ENCODE results near the gene MEI1. TPM values are rescaled to one million over a fixed set of nuclear protein-coding genes. Genes with fewer than 3 reads are reported as not detected.

The MEI1 gene
- total RNA-seq, 4 donors from 2014 or later: 0.39 to 1.3 (median 0.44) TPM

GRCh38 chr22:41819257-41819656, 120.0 kb downstream of the MEI1 start:
- WGBS: 100% methylated on average over 2 of the region's 4 CpGs
- intact Hi-C loops (cut with DNase I): no loop called here
- Histone ChIP-seq H3K9me3 (no peaks in the 10 kb centered on the region), H3K36me3 (peaks cover under 1 to 21% (median 13%) of the 10 kb centered on the region in 4 donors), H3K4me3 (no peak overlapping the region), H3K4me1 (no peaks in the 10 kb centered on the region), H3K27me3 (no peaks in the 10 kb centered on the region), H3K27ac (replicated peaks in 1 of 4) (no peak overlapping the region)
- no peak for DNase-seq (ENCODE audit: extremely low spot score)
- TF ChIP-seq POLR2AphosphoS5 (IDR thresholded peaks at IDR 0.05) (no peak), EP300 (IDR thresholded peaks at IDR 0.05) (no peak), CTCF (IDR thresholded peaks at IDR 0.05) (no peak), POLR2A (IDR thresholded peaks at IDR 0.05; ENCODE audit: low read depth) (no peak)

GRCh38 chr22:41820447-41820846, 121.1 kb downstream of the MEI1 start:
- TF ChIP-seq CTCF (IDR thresholded peaks at IDR 0.05) (no peak), POLR2AphosphoS5 (IDR thresholded peaks at IDR 0.05) (no peak), POLR2A (IDR thresholded peaks at IDR 0.05; ENCODE audit: low read depth) (no peak), EP300 (IDR thresholded peaks at IDR 0.05) (no peak)
- H3K4me3 ChIP-seq: no peak overlapping the region
- H3K27ac ChIP-seq (replicated peaks in 1 of 4): no peak overlapping the region
- H3K27me3 ChIP-seq: no peaks in the 10 kb centered on the region
- WGBS: 89% methylated on average over 5 of the region's 5 CpGs
- H3K9me3 ChIP-seq: no peaks in the 10 kb centered on the region
- intact Hi-C loops (cut with DNase I): no loop called here
- H3K36me3 ChIP-seq: peaks cover 0 to 14% (median 10%) of the 10 kb centered on the region in 4 donors
- no peak for DNase-seq (ENCODE audit: extremely low spot score)
- peaks cover 3 to 5% (median 3%) of the 10 kb centered on the region in 4 donors for H3K4me1 ChIP-seq

- intact Hi-C loops (cut with DNase I): loop anchor here (1.0 kb wide), 1 partner anchor 120 kb away; no protein-coding TSS in a partner anchor
- H3K9me3 ChIP-seq: no peaks in the 10 kb centered on the region
- no peak for DNase-seq (ENCODE audit: extremely low spot score)
- H3K36me3 ChIP-seq: peaks cover 4 to 18% (median 10%) of the 10 kb centered on the region in 4 donors
- no peak overlapping the region for H3K27ac ChIP-seq (replicated peaks in 1 of 4)
- no peaks in the 10 kb centered on the region for H3K27me3 ChIP-seq
- no peak for TF ChIP-seq POLR2AphosphoS5 (IDR thresholded peaks at IDR 0.05)
- no peak for TF ChIP-seq POLR2A (IDR thresholded peaks at IDR 0.05; ENCODE audit: low read depth)
- TF ChIP-seq EP300 (IDR thresholded peaks at IDR 0.05): no peak
- TF ChIP-seq CTCF (IDR thresholded peaks at IDR 0.05): no peak
- H3K4me1 ChIP-seq: peaks cover 15 to 17% (median 15%) of the 10 kb centered on the region in 4 donors
- WGBS: 85% methylated on average over 12 of the region's 12 CpGs
- H3K4me3 ChIP-seq: no peak overlapping the region
Observed at GRCh38 chr22:41821471-41822316, 122.4 kb downstream of the MEI1 start.

- intact Hi-C loops (cut with DNase I): loop anchor here (1.0 kb wide), 1 partner anchor 119 kb away; no protein-coding TSS in a partner anchor
- H3K27ac ChIP-seq (replicated peaks in 1 of 4): no peak overlapping the region
- no peaks in the 10 kb centered on the region for H3K9me3 ChIP-seq
- no peaks in the 10 kb centered on the region for H3K27me3 ChIP-seq
- no peak overlapping the region for H3K4me3 ChIP-seq
- DNase-seq (ENCODE audit: extremely low spot score): no peak
- 81% methylated on average over 3 of the region's 3 CpGs for WGBS
- peaks cover 4 to 18% (median 10%) of the 10 kb centered on the region in 4 donors for H3K36me3 ChIP-seq
- peaks cover 17 to 19% (median 18%) of the 10 kb centered on the region in 4 donors for H3K4me1 ChIP-seq
- TF ChIP-seq POLR2AphosphoS5 (IDR thresholded peaks at IDR 0.05) (no peak), CTCF (IDR thresholded peaks at IDR 0.05) (peak; percentile 47 to 61 (median 58))
Observed at GRCh38 chr22:41822317-41823057, 123.2 kb downstream of the MEI1 start.

All from esophagus muscularis mucosa (tissue), 4 donors.